HUDEP-2 (cell line): ENCODE measurements around the gene TOMM40.
"Not testable (repeated sequence)": the region's sequence is repeated elsewhere in the genome, so short reads cannot be mapped to it uniquely, and the experiment has no call there.

Source experiments
- DNase-seq, 76 experiments: peaks; one replicate each; lab custom pipeline; 2025; ENCODE audit not compliant: unreplicated experiment in 76 of 76; lab: John Stamatoyannopoulos, UW

Gene TOMM40

GRCh38 chr19:44891016-44891882, at the start of gene TOMM40:
TOMM40 (plus strand) TSS chr19:44891254; CDS start chr19:44891416, 162 bp downstream.
- DNase-seq = peak in 17 of 76 experiments; percentile 99 to 100 (median 100)

- DNase-seq = no peak
These were observed 45.8 kb upstream of the TOMM40 start for GRCh38 chr19:44845286-44845611.

DNA sequence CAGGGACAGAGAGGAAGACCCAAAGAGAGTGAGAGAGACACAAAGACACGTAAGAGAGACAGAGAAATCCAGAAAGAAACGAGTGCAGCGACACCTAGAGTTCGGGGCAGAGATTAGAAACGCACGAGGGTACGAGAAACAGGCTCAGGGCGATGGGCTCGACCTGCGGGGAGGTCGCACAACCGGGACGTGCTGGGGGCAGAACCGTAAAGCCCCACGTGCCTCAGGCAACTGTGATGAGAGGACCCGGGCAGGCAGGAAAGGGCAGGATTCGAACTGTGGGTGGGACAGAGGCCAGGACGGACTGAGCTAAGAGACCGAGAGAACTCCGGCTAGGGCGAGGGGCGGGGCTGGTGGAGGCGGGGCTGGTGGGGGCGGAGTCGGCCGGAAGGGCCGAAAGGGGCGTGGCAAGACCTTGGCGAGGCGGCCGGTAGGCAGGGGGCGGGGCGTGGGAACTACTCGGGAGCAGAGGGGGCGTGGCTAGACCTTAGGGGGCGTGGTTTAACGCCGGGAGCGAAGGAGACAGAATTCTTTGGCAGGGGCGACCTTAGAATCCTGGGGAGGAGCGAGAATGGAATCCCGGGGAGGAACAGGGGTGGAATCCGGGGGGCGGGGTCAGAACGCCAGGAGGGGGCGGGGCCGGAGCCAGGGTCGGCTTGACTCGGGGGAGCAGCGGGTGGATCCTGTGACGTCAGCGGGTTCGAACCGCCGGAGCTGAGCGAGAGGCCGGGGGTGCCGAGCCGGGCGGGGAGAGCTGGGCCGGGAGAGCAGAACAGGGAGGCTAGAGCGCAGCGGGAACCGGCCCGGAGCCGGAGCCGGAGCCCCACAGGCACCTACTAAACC, 45.2 kb upstream of the TOMM40 start, which contains the start of gene NECTIN2:
TSS of gene NECTIN2 (plus strand) at position 686 of the 843 bp plus-strand sequence. CDS start 229 bp downstream, outside the sequence.
- DNase-seq = peak in 75 of 76 experiments; percentile 68 to 100 (median 97)

GRCh38 chr19:44846455-44847143, 44.5 kb upstream of the TOMM40 start:
- no peak for DNase-seq

GRCh38 chr19:44847144-44848035, 43.7 kb upstream of the TOMM40 start:
- peak in 1 of 76 experiments; percentile 12 for DNase-seq

- no peak for DNase-seq
These were observed 42.8 kb upstream of the TOMM40 start for GRCh38 chr19:44848036-44848811.

DNA sequence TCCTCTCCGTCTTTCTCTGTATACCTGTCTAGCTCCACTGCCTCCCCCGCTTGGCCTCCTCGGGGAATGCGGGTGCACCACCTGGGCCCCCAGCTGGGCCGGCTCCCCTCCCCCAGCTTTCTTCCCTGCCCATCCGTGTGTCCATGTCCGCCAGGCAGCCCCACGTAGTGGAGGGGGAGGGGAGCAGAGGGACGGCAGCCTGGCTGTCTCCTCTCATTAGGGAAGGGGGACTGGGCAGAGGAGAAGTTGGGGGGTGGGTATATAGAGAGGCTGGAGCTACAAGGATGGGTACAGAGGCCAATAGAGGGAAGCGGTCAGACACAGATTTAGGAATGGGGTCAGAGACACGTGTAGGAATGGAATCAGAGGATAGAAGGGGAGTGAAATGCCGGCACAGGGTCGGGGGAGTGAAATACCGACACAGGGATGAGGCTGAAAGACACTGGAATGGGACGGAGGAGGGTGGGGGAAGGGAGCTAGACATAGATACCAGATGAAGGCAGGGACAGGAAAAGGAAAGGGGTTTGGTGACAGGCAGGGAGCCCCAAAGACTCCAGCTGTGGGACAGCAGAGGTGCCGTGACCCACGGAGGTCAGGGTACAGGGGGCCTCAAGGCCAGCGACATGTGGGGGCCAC, 42.1 kb upstream of the TOMM40 start:
- no peak for DNase-seq

DNA sequence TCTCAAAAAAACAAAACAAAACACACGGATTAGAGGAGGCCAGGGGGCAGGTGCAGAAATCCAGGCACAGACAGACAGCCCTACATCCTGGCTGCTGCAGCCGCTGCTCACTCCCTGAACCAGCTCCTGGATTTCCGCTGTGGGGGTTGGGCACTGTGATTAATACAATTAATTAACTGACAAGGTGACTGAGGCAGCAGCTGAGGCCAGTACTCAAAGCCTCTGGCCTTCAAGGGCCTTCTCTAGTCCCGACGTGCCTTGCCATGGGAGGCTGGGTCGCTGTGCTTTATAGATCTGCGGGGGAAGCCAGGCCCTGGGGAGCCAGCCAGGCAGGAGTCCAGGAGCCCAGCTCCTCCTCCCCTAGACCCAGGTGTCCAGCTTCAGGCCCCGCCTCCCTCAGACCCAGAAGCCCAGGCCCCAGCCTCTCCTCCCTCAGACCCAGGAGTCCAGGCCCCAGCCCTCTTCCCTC, 40.4 kb upstream of the TOMM40 start:
- no peak for DNase-seq

- no peak for DNase-seq
These were observed 39.6 kb upstream of the TOMM40 start for GRCh38 chr19:44851427-44851826.

GRCh38 chr19:44855606-44856005, 35.4 kb upstream of the TOMM40 start:
- DNase-seq = no peak

- DNase-seq = no peak
These were observed 34.5 kb upstream of the TOMM40 start for GRCh38 chr19:44856421-44857083.

- peak in 1 of 76 experiments; percentile 14 for DNase-seq
These were observed 33.2 kb upstream of the TOMM40 start for GRCh38 chr19:44857837-44858236.

GRCh38 chr19:44861576-44861975, 29.5 kb upstream of the TOMM40 start:
- not testable (repeated sequence) for DNase-seq

DNA sequence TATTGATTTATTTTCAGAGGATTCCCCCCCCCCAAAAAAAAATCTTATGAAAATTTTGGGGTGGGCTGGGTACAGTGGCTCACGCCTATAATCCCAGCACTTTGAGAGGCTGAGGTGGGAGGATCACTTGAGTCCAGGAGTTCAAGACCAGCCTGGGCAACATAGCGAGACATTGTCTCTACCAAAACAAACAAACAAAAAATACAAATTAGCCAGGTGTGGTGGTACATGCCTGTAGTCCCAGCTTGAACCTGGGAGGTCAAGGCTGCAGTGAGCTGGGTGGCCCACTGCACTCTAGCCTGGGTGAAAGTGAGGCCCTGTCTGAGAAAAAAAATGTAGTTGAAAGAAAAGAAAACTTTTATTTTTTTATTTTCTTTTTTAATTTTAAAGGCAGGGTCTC, 27.1 kb upstream of the TOMM40 start:
- no peak for DNase-seq

DNA sequence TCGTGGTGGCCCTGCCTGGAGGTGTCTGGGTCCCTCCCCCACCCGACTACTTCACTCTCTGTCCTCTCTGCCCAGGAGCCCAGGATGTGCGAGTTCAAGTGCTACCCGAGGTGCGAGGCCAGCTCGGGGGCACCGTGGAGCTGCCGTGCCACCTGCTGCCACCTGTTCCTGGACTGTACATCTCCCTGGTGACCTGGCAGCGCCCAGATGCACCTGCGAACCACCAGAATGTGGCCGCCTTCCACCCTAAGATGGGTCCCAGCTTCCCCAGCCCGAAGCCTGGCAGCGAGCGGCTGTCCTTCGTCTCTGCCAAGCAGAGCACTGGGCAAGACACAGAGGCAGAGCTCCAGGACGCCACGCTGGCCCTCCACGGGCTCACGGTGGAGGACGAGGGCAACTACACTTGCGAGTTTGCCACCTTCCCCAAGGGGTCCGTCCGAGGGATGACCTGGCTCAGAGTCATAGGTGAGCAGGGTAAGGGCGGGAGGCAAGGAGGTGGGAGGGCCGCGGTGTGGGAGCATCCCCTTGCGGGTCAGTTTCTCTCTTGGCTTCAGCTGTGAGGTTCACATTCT, 25.8 kb upstream of the TOMM40 start:
- no peak for DNase-seq

DNA sequence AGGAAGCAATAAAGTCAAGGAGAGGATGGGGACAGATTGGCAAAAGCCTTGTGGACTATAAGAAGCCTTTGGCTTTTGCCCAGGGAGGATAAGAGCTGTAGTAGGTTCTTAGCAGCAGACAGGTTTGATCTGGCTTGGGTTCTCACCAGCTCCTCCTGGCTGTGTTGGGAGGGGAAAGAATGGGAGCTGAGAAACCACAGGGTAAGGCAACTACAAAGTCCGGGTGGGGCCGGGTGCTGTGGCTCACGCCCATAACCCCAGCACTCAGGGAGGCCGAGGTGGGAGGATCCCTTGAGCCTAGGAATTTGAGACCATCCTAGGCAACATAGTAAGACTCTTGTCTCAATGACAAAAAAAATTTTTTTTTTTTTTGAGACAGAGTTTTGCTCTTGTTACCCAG, 24.4 kb upstream of the TOMM40 start:
- peak in 23 of 76 experiments; percentile 9 to 40 (median 25) for DNase-seq

DNA sequence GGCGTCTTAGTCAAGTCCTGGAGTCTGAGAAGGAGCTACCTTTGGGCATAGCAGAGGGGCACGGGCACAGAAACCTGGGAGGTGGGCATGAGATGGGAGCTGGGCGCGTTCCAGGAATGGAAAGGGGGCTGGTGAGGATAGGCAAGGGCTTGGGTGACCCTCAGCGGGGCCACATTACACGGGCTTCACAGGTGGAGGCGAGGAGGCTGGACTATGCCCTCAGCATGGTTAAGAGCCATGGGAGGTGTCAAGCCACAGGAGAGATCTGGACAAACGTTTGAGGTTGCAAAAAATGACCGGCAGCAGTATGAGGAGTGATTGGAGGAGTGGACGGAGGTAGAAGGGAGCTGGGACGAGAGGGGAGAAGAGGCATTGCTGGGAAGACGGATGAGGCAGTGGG, 23.5 kb upstream of the TOMM40 start:
- no peak for DNase-seq
